Uterus (tissue), 4 donors: ENCODE results near the gene KIAA1217. TPM values are rescaled to one million over a fixed set of nuclear protein-coding genes. Genes with fewer than 3 reads are reported as not detected.

Experiments used
- DNase-seq, 2 donors: peaks; one replicate each; pipeline ENCODE4 v3.0.0-alpha.2; 2019 to 2020
- H3K27ac ChIP-seq, 2 donors: fragments of 200-600 bp; sonication (generic); 1 replicate in 1 of 2; 2 replicates in 1 of 2; pipeline ENCODE4 v1.5.1; 2016 to 2018
- H3K27me3 ChIP-seq, 2 donors: fragments of 200-600 bp; sonication (generic); one replicate each; pipeline ENCODE4 v1.5.1; 2018 to 2019; ENCODE audit warnings: control low read depth in 1 of 2
- H3K36me3 ChIP-seq, 2 donors: fragments of 200-600 bp; sonication (generic); one replicate each; pipeline ENCODE4 v1.5.1; 2019; ENCODE audit warnings: control low read depth in 1 of 2
- H3K4me1 ChIP-seq, 2 donors: fragments of 200-600 bp; sonication (generic); one replicate each; pipeline ENCODE4 v1.5.1; 2018 to 2019; ENCODE audit warnings: control low read depth in 1 of 2
- H3K4me3 ChIP-seq, 2 donors: fragments of 200-600 bp; sonication (generic); 1 replicate in 1 of 2; 2 replicates in 1 of 2; pipeline ENCODE4 v1.5.1; 2018 to 2019; ENCODE audit warnings: mild to moderate bottlenecking in 1 of 2
- H3K9me3 ChIP-seq, 2 donors: fragments of 200-600 bp; sonication (generic); one replicate each; pipeline ENCODE4 v1.5.1; 2019; ENCODE audit warnings: control low read depth in 1 of 2
- POLR2A ChIP-seq, 2 donors: fragments of 450-650 bp; IDR thresholded peaks; one replicate each; pipeline ENCODE4 v1.6.1; 2016; ENCODE audit warnings: antibody characterized with exemption in 2 of 2, mild to moderate bottlenecking in 1 of 2, moderate library complexity in 1 of 2
- intact Hi-C: fragments of 100-400 bp; cut with DNase I; formaldehyde crosslinking; loops from one replicate; pipeline ENCODE4 v1.15.1; 2023; ENCODE audit warnings: low total_unique reads
- total RNA-seq, 4 donors: library from RNA; depleted of rRNA in 3 of 4; stranded (reverse); fragments of >200 nt in 3 of 4; gene quantifications; one replicate each; pipeline versions ENCODE4 v1.1.0 to v1.2.4, GENCODE V29; 2014 to 2023
- TF ChIP-seq, protein P1 (sequence below), 4 experiments: fragments of 200-600 bp in 2 of 4; fragments of 450-650 bp in 2 of 4; sonication (generic) in 2 of 4; IDR thresholded peaks; one replicate each; pipeline ENCODE4 v1.5.1; 2016 to 2019; ENCODE audit warnings: antibody characterized with exemption in 4 of 4, mild to moderate bottlenecking in 2 of 4, moderate library complexity in 1 of 4
- donor health status: DM: yes; HTN: yes; CAD: no.

KIAA1217 gene, protein sequence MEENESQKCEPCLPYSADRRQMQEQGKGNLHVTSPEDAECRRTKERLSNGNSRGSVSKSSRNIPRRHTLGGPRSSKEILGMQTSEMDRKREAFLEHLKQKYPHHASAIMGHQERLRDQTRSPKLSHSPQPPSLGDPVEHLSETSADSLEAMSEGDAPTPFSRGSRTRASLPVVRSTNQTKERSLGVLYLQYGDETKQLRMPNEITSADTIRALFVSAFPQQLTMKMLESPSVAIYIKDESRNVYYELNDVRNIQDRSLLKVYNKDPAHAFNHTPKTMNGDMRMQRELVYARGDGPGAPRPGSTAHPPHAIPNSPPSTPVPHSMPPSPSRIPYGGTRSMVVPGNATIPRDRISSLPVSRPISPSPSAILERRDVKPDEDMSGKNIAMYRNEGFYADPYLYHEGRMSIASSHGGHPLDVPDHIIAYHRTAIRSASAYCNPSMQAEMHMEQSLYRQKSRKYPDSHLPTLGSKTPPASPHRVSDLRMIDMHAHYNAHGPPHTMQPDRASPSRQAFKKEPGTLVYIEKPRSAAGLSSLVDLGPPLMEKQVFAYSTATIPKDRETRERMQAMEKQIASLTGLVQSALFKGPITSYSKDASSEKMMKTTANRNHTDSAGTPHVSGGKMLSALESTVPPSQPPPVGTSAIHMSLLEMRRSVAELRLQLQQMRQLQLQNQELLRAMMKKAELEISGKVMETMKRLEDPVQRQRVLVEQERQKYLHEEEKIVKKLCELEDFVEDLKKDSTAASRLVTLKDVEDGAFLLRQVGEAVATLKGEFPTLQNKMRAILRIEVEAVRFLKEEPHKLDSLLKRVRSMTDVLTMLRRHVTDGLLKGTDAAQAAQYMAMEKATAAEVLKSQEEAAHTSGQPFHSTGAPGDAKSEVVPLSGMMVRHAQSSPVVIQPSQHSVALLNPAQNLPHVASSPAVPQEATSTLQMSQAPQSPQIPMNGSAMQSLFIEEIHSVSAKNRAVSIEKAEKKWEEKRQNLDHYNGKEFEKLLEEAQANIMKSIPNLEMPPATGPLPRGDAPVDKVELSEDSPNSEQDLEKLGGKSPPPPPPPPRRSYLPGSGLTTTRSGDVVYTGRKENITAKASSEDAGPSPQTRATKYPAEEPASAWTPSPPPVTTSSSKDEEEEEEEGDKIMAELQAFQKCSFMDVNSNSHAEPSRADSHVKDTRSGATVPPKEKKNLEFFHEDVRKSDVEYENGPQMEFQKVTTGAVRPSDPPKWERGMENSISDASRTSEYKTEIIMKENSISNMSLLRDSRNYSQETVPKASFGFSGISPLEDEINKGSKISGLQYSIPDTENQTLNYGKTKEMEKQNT (N-terminal part only)
- total RNA-seq = 10 to 100 TPM in 2 of 4 donors, 1 to 10 TPM in 2; 3.5 to 38.2 (median 11.6) TPM

- Histone ChIP-seq H3K27me3 (no peaks in the 10 kb centered on the region), H3K4me3 (peak within 1 kb of the TSS; percentile 51 to 55), H3K4me1 (peaks cover 0 to 3% of the 10 kb centered on the region in 2 donors), H3K27ac (peak within 1 kb of the TSS; percentile 87 to 90), H3K36me3 (no peaks in the 10 kb centered on the region), H3K9me3 (no peaks in the 10 kb centered on the region)
- intact Hi-C loops = no loop called here
- TF ChIP-seq, protein P1, sequence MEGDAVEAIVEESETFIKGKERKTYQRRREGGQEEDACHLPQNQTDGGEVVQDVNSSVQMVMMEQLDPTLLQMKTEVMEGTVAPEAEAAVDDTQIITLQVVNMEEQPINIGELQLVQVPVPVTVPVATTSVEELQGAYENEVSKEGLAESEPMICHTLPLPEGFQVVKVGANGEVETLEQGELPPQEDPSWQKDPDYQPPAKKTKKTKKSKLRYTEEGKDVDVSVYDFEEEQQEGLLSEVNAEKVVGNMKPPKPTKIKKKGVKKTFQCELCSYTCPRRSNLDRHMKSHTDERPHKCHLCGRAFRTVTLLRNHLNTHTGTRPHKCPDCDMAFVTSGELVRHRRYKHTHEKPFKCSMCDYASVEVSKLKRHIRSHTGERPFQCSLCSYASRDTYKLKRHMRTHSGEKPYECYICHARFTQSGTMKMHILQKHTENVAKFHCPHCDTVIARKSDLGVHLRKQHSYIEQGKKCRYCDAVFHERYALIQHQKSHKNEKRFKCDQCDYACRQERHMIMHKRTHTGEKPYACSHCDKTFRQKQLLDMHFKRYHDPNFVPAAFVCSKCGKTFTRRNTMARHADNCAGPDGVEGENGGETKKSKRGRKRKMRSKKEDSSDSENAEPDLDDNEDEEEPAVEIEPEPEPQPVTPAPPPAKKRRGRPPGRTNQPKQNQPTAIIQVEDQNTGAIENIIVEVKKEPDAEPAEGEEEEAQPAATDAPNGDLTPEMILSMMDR (IDR thresholded peaks at IDR 0.05) = no peak
- no peak for TF ChIP-seq POLR2A (IDR thresholded peaks at IDR 0.05)
- peak; percentile 21 to 33 for DNase-seq
Measured at GRCh38 chr10:24208661-24209431, at the start of gene KIAA1217. Gene KIAA1217, plus strand, starts transcription at chr10:24209138. Its CDS starts 56 bp downstream, at chr10:24209194.

DNA sequence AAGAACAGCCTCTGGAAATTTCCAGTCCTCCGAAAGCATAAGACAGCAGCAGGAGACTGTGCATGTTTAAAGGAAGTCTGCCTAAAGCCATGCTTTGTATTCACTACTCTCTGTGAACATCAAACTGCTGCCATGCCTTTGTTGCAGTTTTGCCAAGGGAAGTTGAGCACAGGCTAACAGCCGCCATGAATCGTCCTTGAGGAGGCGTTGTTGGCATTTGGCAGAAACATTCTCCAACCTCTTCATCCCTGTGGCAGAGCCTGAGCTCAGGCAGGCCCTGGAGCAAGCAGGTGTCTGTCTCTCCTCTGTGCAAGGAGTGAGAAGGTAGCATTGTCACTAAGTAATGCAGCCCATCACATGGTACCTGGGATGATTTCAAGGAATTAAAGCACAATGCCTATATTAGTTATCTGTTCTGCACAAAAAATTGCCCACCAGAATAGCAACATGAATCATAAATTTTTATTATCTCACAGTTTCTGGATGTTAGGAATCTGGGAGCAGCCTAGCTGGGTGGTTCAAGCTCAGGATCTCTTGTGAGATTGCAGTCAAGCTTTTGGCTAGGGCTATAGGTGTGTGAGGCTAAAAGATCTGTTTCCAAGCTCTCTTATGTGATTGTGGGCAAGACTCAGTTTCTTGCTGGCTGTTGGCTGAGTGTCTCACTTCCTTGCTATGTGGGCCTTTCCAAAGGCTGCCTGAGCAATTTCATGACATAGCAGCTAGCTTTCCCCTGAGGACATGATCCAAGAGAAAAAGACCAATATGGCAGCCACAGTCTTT, 46.5 kb upstream of the KIAA1217 start:
- Histone ChIP-seq H3K9me3 (no peaks in the 10 kb centered on the region), H3K36me3 (no peaks in the 10 kb centered on the region), H3K27me3 (no peaks in the 10 kb centered on the region), H3K4me1 (no peaks in the 10 kb centered on the region), H3K27ac (no peak overlapping the region), H3K4me3 (no peak overlapping the region)
- intact Hi-C loops = no loop called here
- TF ChIP-seq POLR2A (IDR thresholded peaks at IDR 0.05) = no peak
- TF ChIP-seq, protein P1 (IDR thresholded peaks at IDR 0.05) = no peak
- DNase-seq = no peak

- Histone ChIP-seq H3K27me3 (no peaks in the 10 kb centered on the region), H3K27ac (no peak overlapping the region), H3K4me1 (no peaks in the 10 kb centered on the region), H3K4me3 (no peak overlapping the region), H3K9me3 (no peaks in the 10 kb centered on the region), H3K36me3 (no peaks in the 10 kb centered on the region)
- TF ChIP-seq, protein P1 (IDR thresholded peaks at IDR 0.05) = no peak
- no peak for TF ChIP-seq POLR2A (IDR thresholded peaks at IDR 0.05)
- DNase-seq = no peak
- intact Hi-C loops = no loop called here
Measured at GRCh38 chr10:24163485-24163884, 45.5 kb upstream of the KIAA1217 start.
